Subcutaneous abdominal adipose tissue (tissue), 5 donors: ENCODE results near the gene TBPL2.

ENCODE experiments used
- H3K27ac ChIP-seq: one replicate; pipeline ENCODE4 v1.7.0; 2013; ENCODE audit warnings: low read depth, mild to moderate bottlenecking, inconsistent platforms, low read length, moderate library complexity
- H3K27me3 ChIP-seq, 5 donors: one replicate each; pipeline ENCODE4 v1.7.0; 2013; ENCODE audit warnings: low read length in 5 of 5, inconsistent platforms in 1 of 5; ENCODE audit not compliant: control insufficient read depth in 5 of 5, insufficient read depth in 4 of 5
- H3K36me3 ChIP-seq, 5 donors: one replicate each; pipeline ENCODE4 v1.7.0; 2013; ENCODE audit warnings: low read length in 5 of 5; ENCODE audit not compliant: control insufficient read depth in 5 of 5, insufficient read depth in 5 of 5
- H3K4me1 ChIP-seq, 5 donors: one replicate each; pipeline ENCODE4 v1.7.0; 2013; ENCODE audit warnings: low read length in 5 of 5, mild to moderate bottlenecking in 3 of 5, moderate library complexity in 1 of 5; ENCODE audit not compliant: control insufficient read depth in 5 of 5, insufficient read depth in 5 of 5
- H3K4me3 ChIP-seq, 5 donors: one replicate each; pipeline ENCODE4 v1.7.0; 2013; ENCODE audit warnings: low read length in 5 of 5, low read depth in 1 of 5
- H3K9ac ChIP-seq, 5 donors: one replicate each; pipeline ENCODE4 v1.7.0; 2013; ENCODE audit warnings: low read length in 5 of 5, mild to moderate bottlenecking in 4 of 5, moderate library complexity in 3 of 5
- H3K9me3 ChIP-seq, 5 donors: one replicate each; pipeline ENCODE4 v1.7.0; 2013; ENCODE audit warnings: low read length in 5 of 5; ENCODE audit not compliant: control insufficient read depth in 5 of 5
- donor health status: healthy.
- donor health status: healthy.
- donor health status: healthy.
- donor health status: healthy.
- donor health status: healthy.

Gene TBPL2

DNA sequence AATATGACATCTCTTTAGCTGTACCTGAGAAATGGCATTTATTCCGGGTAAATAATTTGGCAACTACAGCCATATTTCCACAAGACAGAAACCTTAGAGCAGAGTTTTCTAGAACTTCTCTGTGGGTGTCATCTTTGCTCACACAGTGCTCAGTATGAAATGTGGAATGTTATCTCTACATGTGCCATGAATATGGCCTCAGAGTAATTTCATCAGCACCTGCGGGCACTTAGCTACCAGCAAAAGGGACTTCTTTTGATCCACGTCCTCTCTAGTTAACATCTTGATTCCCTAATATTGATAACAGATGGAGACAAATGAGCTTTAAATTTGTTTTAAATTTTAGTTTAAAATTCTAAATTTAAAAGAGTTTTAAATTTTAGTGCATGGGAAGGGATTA, 25.9 kb downstream of the TBPL2 start:
- H3K27me3 ChIP-seq, result no peaks in the 10 kb centered on the region
- H3K4me1 ChIP-seq, result peaks cover 0 to 34% (median 27%) of the 10 kb centered on the region in 5 donors
- H3K4me3 ChIP-seq, result no peak overlapping the region
- no peaks in the 10 kb centered on the region for H3K36me3 ChIP-seq
- H3K9me3 ChIP-seq, result no peaks in the 10 kb centered on the region
- no peak overlapping the region for H3K9ac ChIP-seq
- H3K27ac ChIP-seq, result no peak overlapping the region

DNA sequence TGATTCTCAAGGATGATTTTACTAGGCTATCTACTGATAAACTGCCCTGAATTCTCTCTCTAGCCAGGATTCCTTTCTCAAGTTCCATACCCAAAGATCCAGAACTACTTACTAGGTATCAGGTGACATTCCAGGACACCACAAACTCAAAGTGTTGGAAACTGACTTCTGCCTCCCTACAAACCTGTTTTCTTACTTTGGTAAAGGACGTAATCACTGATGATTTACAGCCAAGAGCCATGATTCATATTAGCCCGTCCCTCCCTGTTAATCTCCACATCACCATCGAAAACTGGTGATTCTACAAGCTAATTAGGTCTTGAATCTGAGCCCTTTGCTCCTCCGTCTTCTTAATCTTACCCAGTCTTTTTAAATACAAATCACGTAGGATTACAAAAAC, 27.7 kb downstream of the TBPL2 start:
- Histone ChIP-seq H3K27ac (no peak overlapping the region), H3K27me3 (no peaks in the 10 kb centered on the region), H3K36me3 (peaks cover 0 to 5% (median 0%) of the 10 kb centered on the region in 5 donors), H3K4me3 (peak overlapping the region in 2 of 5 donors; percentile 94 to 95), H3K9me3 (no peaks in the 10 kb centered on the region), H3K9ac (peak overlapping the region in 1 of 5 donors; percentile 98), H3K4me1 (peaks cover 0 to 40% (median 28%) of the 10 kb centered on the region in 5 donors)

DNA sequence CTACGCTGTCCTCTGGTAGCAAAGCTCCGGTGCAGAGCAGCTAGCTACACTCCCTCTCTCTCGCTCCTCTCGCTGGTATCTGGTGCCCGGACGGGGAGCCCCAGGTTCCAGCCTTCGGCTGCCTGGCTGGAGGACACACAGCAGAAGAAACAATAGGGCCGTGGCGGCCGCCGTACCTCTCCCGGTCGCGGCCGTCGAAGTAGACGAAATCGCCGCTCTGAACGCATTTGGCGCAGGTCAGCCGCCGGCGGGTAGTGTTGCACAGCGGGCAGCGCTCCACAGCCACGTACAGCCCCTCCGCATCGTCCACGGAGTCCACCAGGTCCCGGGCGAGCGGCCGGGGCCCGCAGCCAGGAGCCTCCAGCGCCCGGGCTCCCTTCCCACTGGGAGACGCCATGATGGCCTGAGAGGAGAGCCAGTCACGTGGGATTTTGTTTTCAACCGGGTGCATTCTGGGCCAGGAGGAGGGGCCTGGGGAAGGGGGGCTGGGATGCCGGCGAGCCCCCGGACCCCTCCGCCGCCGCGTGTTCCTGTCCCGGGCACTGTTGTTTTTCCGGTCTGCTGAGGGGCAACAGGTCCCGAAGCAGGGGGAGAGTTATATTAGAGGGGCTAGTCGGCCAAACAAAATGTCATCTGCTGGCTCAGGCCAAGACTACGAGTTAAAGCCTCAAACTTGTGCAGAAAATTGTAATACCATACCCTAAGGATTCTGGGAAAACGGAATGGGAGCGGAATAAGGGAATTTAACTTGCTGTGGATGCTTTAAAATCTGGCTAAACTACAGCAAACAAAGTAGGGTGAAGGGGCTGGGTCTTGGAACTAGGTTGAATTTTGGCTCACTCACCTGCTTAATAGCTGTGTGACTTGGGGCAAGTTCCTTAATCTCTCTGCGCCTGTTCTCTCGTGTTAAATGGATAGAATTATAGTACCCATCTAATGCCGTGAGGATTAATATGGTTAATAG, 28.7 kb downstream of the TBPL2 start, which contains the start of gene ATG14:
Gene ATG14, minus strand, starts transcription at position 405 of the 964 bp plus-strand sequence. Its CDS starts 8 bp downstream, at position 397.
- Histone ChIP-seq H3K9ac (peak within 1 kb of the TSS; percentile 60 to 98 (median 97)), H3K4me1 (peaks cover 0 to 40% (median 28%) of the 10 kb centered on the region in 5 donors)

GRCh38 chr14:55410876-55411275, 29.5 kb downstream of the TBPL2 start:
- Histone ChIP-seq H3K9me3 (no peaks in the 10 kb centered on the region), H3K27ac (peak overlapping the region; percentile 88), H3K27me3 (no peaks in the 10 kb centered on the region), H3K4me1 (peaks cover 0 to 40% (median 28%) of the 10 kb centered on the region in 5 donors), H3K4me3 (peak overlapping the region; percentile 91 to 98 (median 95)), H3K9ac (peak overlapping the region; percentile 16 to 98 (median 97)), H3K36me3 (peaks cover 0 to 5% (median 0%) of the 10 kb centered on the region in 5 donors)

More for the DNA sequence above, 28.7 kb downstream of the TBPL2 start, which contains the start of gene ATG14:
- Histone ChIP-seq H3K27me3 (no peaks in the 10 kb centered on the region), H3K36me3 (peaks cover 0 to 5% (median 0%) of the 10 kb centered on the region in 5 donors), H3K27ac (peak within 1 kb of the TSS; percentile 88), H3K4me3 (peak within 1 kb of the TSS; percentile 91 to 98 (median 95)), H3K9me3 (no peaks in the 10 kb centered on the region)

- H3K27ac ChIP-seq, result no peak overlapping the region
- no peaks in the 10 kb centered on the region for H3K27me3 ChIP-seq
- peaks cover 0 to 5% (median 0%) of the 10 kb centered on the region in 5 donors for H3K36me3 ChIP-seq
- H3K4me1 ChIP-seq, result peaks cover 0 to 11% (median under 1%) of the 10 kb centered on the region in 5 donors
- no peak overlapping the region for H3K4me3 ChIP-seq
- no peak overlapping the region for H3K9ac ChIP-seq
- no peaks in the 10 kb centered on the region for H3K9me3 ChIP-seq
Measured at GRCh38 chr14:55404173-55404854, 36.1 kb downstream of the TBPL2 start.

GRCh38 chr14:55401751-55402150, 38.7 kb downstream of the TBPL2 start:
- Histone ChIP-seq H3K27ac (no peak overlapping the region), H3K9me3 (no peaks in the 10 kb centered on the region), H3K9ac (no peak overlapping the region), H3K4me3 (no peak overlapping the region), H3K4me1 (peaks cover 0 to 5% (median 3%) of the 10 kb centered on the region in 5 donors), H3K27me3 (no peaks in the 10 kb centered on the region), H3K36me3 (peaks cover 0 to 2% (median 2%) of the 10 kb centered on the region in 5 donors)

DNA sequence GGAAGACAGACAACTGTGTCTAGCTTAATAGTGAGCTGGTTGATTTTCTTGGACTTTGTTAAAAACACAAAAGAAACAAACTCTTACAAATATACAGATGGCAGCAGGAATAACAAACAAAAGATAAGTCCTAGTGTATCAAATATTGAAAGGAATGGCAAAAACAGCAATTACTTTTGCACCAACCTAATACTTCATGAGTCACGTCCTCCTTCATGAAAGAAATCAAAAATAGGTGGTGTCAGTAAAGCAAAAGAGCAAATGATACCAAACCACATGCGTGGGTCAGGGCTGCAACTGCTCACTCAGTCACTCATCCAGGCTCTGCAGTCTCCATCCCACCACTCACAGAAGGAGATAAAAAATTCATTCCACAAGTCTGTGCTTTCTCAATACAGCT, 40.6 kb downstream of the TBPL2 start:
- peaks cover 5 to 17% (median 9%) of the 10 kb centered on the region in 5 donors for H3K36me3 ChIP-seq
- no peak overlapping the region for H3K9ac ChIP-seq
- peaks cover 0 to 5% (median 3%) of the 10 kb centered on the region in 5 donors for H3K4me1 ChIP-seq
- no peak overlapping the region for H3K4me3 ChIP-seq
- no peaks in the 10 kb centered on the region for H3K9me3 ChIP-seq
- H3K27ac ChIP-seq, result no peak overlapping the region
- H3K27me3 ChIP-seq, result no peaks in the 10 kb centered on the region

DNA sequence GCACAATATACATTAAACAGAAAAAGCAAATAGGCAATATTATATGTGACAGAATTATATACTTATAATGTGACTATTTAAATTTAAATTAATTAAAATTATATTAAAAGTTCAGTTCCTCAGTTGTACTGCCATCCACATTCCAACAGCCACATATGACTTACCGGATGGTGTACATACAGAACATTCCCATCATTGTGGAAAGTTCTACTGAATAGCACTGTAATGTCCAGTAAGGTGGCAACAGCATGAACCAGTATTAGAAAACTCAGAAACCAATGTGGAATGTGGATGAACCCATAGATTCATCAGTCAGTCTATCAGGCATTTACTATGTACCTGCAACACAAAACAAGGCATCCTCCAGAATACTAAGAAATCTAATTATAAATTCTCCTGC, 41.2 kb downstream of the TBPL2 start:
- no peak overlapping the region for H3K27ac ChIP-seq
- no peaks in the 10 kb centered on the region for H3K27me3 ChIP-seq
- H3K9me3 ChIP-seq, result no peaks in the 10 kb centered on the region
- no peak overlapping the region for H3K4me3 ChIP-seq
- peaks cover 12 to 24% (median 16%) of the 10 kb centered on the region in 5 donors for H3K36me3 ChIP-seq
- peaks cover 0 to 5% (median 3%) of the 10 kb centered on the region in 5 donors for H3K4me1 ChIP-seq
- H3K9ac ChIP-seq, result no peak overlapping the region

DNA sequence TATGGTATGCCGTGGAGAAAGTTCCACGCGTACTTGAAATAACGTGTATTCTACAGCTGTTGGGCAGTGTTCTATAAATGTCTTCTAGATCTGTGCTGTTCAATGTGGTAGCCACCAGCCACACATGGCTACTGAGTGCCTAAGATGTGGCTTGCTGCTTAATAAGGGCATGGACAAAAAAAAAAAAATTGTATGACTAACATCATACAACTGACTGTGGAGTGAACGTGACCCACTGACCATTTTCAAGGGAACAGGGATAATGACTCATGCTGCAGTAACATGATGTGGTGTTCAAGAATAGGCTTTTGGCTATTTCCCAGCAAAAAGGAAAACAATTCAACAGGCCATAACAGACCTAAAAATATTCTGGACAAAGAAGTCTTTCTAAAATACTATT, 41.7 kb downstream of the TBPL2 start:
- Histone ChIP-seq H3K9ac (no peak overlapping the region), H3K27me3 (no peaks in the 10 kb centered on the region), H3K36me3 (peaks cover 12 to 25% (median 16%) of the 10 kb centered on the region in 5 donors), H3K9me3 (no peaks in the 10 kb centered on the region), H3K27ac (no peak overlapping the region), H3K4me1 (peaks cover 0 to 5% (median 3%) of the 10 kb centered on the region in 5 donors), H3K4me3 (no peak overlapping the region)
